Uterus (tissue), 4 donors: Measurements from ENCODE around the gene B3GALNT2. TPM values are rescaled to one million over a fixed set of nuclear protein-coding genes. Genes with fewer than 3 reads are reported as not detected.

ENCODE experiments used
- DNase-seq, 2 donors: peaks; one replicate each; pipeline ENCODE4 v3.0.0-alpha.2; 2019 to 2020
- H3K27ac ChIP-seq, 2 donors: fragments of 200-600 bp; sonication (generic); 1 replicate in 1 of 2; 2 replicates in 1 of 2; pipeline ENCODE4 v1.5.1; 2016 to 2018
- H3K27me3 ChIP-seq, 2 donors: fragments of 200-600 bp; sonication (generic); one replicate each; pipeline ENCODE4 v1.5.1; 2018 to 2019; ENCODE audit warnings: control low read depth in 1 of 2
- H3K36me3 ChIP-seq, 2 donors: fragments of 200-600 bp; sonication (generic); one replicate each; pipeline ENCODE4 v1.5.1; 2019; ENCODE audit warnings: control low read depth in 1 of 2
- H3K4me1 ChIP-seq, 2 donors: fragments of 200-600 bp; sonication (generic); one replicate each; pipeline ENCODE4 v1.5.1; 2018 to 2019; ENCODE audit warnings: control low read depth in 1 of 2
- H3K4me3 ChIP-seq, 2 donors: fragments of 200-600 bp; sonication (generic); 1 replicate in 1 of 2; 2 replicates in 1 of 2; pipeline ENCODE4 v1.5.1; 2018 to 2019; ENCODE audit warnings: mild to moderate bottlenecking in 1 of 2
- H3K9me3 ChIP-seq, 2 donors: fragments of 200-600 bp; sonication (generic); one replicate each; pipeline ENCODE4 v1.5.1; 2019; ENCODE audit warnings: control low read depth in 1 of 2
- CTCF ChIP-seq, 4 experiments: fragments of 200-600 bp in 2 of 4; fragments of 450-650 bp in 2 of 4; sonication (generic) in 2 of 4; IDR thresholded peaks; one replicate each; pipeline ENCODE4 v1.5.1; 2016 to 2019; ENCODE audit warnings: antibody characterized with exemption in 4 of 4, mild to moderate bottlenecking in 2 of 4, moderate library complexity in 1 of 4
- POLR2A ChIP-seq, 2 donors: fragments of 450-650 bp; IDR thresholded peaks; one replicate each; pipeline ENCODE4 v1.6.1; 2016; ENCODE audit warnings: antibody characterized with exemption in 2 of 2, mild to moderate bottlenecking in 1 of 2, moderate library complexity in 1 of 2
- intact Hi-C: fragments of 100-400 bp; cut with DNase I; formaldehyde crosslinking; loops from one replicate; pipeline ENCODE4 v1.15.1; 2023; ENCODE audit warnings: low total_unique reads
- total RNA-seq, 4 donors: library from RNA; depleted of rRNA in 3 of 4; stranded (reverse); fragments of >200 nt in 3 of 4; gene quantifications; one replicate each; pipeline versions ENCODE4 v1.1.0 to v1.2.4, GENCODE V29; 2014 to 2023
- donor health status: DM: yes; HTN: yes; CAD: no.

B3GALNT2 gene
- total RNA-seq, 4 donors from 2014 or later = 4.4 to 55.4 (median 38.6) TPM

- DNase-seq = no peak
- Histone ChIP-seq H3K27me3 (no peaks in the 10 kb centered on the region), H3K9me3 (no peaks in the 10 kb centered on the region), H3K4me3 (no peak overlapping the region), H3K36me3 (no peaks in the 10 kb centered on the region), H3K4me1 (no peaks in the 10 kb centered on the region), H3K27ac (no peak overlapping the region)
- intact Hi-C loops = no loop called here
- TF ChIP-seq POLR2A (IDR thresholded peaks at IDR 0.05) = no peak
- no peak for TF ChIP-seq CTCF (IDR thresholded peaks at IDR 0.05)
Observed at GRCh38 chr1:235408503-235408960, 95.7 kb downstream of the B3GALNT2 start.

GRCh38 chr1:235407419-235407818 lies 96.8 kb downstream of the B3GALNT2 start:
- no peak overlapping the region for H3K4me3 ChIP-seq
- DNase-seq = no peak
- H3K27me3 ChIP-seq = no peaks in the 10 kb centered on the region
- H3K9me3 ChIP-seq = no peaks in the 10 kb centered on the region
- H3K4me1 ChIP-seq = no peaks in the 10 kb centered on the region
- H3K36me3 ChIP-seq = no peaks in the 10 kb centered on the region
- intact Hi-C loops = no loop called here
- TF ChIP-seq POLR2A (IDR thresholded peaks at IDR 0.05) = no peak
- no peak for TF ChIP-seq CTCF (IDR thresholded peaks at IDR 0.05)
- H3K27ac ChIP-seq = no peak overlapping the region

- Histone ChIP-seq H3K4me1 (no peaks in the 10 kb centered on the region), H3K36me3 (no peaks in the 10 kb centered on the region), H3K4me3 (no peak overlapping the region), H3K27ac (no peak overlapping the region), H3K27me3 (no peaks in the 10 kb centered on the region), H3K9me3 (no peaks in the 10 kb centered on the region)
- TF ChIP-seq POLR2A (IDR thresholded peaks at IDR 0.05) (no peak), CTCF (IDR thresholded peaks at IDR 0.05) (no peak)
- intact Hi-C loops = no loop called here
- DNase-seq = no peak
Observed at GRCh38 chr1:235404190-235404589, 100.1 kb downstream of the B3GALNT2 start.

- H3K27me3 ChIP-seq = no peaks in the 10 kb centered on the region
- no peaks in the 10 kb centered on the region for H3K36me3 ChIP-seq
- no peak overlapping the region for H3K27ac ChIP-seq
- DNase-seq = no peak
- H3K4me3 ChIP-seq = no peak overlapping the region
- no peaks in the 10 kb centered on the region for H3K9me3 ChIP-seq
- TF ChIP-seq POLR2A (IDR thresholded peaks at IDR 0.05) (no peak), CTCF (IDR thresholded peaks at IDR 0.05) (no peak)
- no peaks in the 10 kb centered on the region for H3K4me1 ChIP-seq
- intact Hi-C loops = no loop called here
Observed at GRCh38 chr1:235403593-235403992, 100.7 kb downstream of the B3GALNT2 start.

GRCh38 chr1:235402457-235403200 lies 101.6 kb downstream of the B3GALNT2 start:
- Histone ChIP-seq H3K27me3 (no peaks in the 10 kb centered on the region), H3K36me3 (no peaks in the 10 kb centered on the region), H3K27ac (no peak overlapping the region), H3K4me3 (no peak overlapping the region), H3K4me1 (no peaks in the 10 kb centered on the region), H3K9me3 (no peaks in the 10 kb centered on the region)
- intact Hi-C loops = no loop called here
- DNase-seq = no peak
- TF ChIP-seq POLR2A (IDR thresholded peaks at IDR 0.05) (no peak), CTCF (IDR thresholded peaks at IDR 0.05) (no peak)
